Activated naive CD4-positive, alpha-beta T cell treated with anti-CD3 and anti-CD28 coated beads for 36 hours (primary cell): ENCODE data around the gene PCBP3. TPM values are rescaled to one million over a fixed set of nuclear protein-coding genes. Genes with fewer than 3 reads are reported as not detected.

Source experiments
- CTCF ChIA-PET: fragments of 350-600 bp; sonication (Branson Sonifier 250); formaldehyde crosslinking; loops from one replicate; lab custom pipeline; 2021; ENCODE audit warnings: antibody characterized with exemption; lab: Charles Lee
- DNase-seq: peaks from one replicate; pipeline ENCODE4 v3.0.0-alpha.2; 2020
- H3K27ac Mint-ChIP-seq: one replicate; pipeline ENCODE4 v1.8.0; 2021; ENCODE audit warnings: mild to moderate bottlenecking, mixed read lengths
- H3K27me3 Mint-ChIP-seq: one replicate; pipeline ENCODE4 v1.8.0; 2021; ENCODE audit warnings: low read depth, mixed read lengths
- H3K36me3 Mint-ChIP-seq: one replicate; pipeline ENCODE4 v1.8.0; 2021; ENCODE audit warnings: low read depth, mixed read lengths
- H3K4me1 Mint-ChIP-seq: one replicate; pipeline ENCODE4 v1.8.0; 2021; ENCODE audit warnings: low read depth, mixed read lengths
- H3K4me3 Mint-ChIP-seq: one replicate; pipeline ENCODE4 v1.8.0; 2021; ENCODE audit warnings: mild to moderate bottlenecking, moderate library complexity, mixed read lengths
- H3K9me3 Mint-ChIP-seq: one replicate; pipeline ENCODE4 v1.8.0; 2021; ENCODE audit warnings: mixed read lengths
- intact Hi-C: fragments of 100-400 bp; cut with micrococcal nuclease; formaldehyde crosslinking; loops from one replicate; pipeline ENCODE4 v1.15.1; 2023
- total RNA-seq, 2 experiments: library from RNA; stranded (reverse); gene quantifications; one replicate each; pipeline ENCODE4 v1.2.3, GENCODE V29; 2021

Gene PCBP3
- total RNA-seq, 2 experiments from 2014 or later = 10.0 to 10.2 TPM

GRCh38 chr21:45938811-45939520 is 295.4 kb downstream of the PCBP3 start:
- Mint-ChIP-seq H3K27ac (no peak overlapping the region), H3K4me3 (no peak overlapping the region), H3K36me3 (no peaks in the 10 kb centered on the region), H3K9me3 (no peaks in the 10 kb centered on the region), H3K27me3 (no peaks in the 10 kb centered on the region), H3K4me1 (no peaks in the 10 kb centered on the region)
- DNase-seq = no peak
- CTCF ChIA-PET = interaction anchor here (0.6 kb wide), 1 partner anchor 556 kb away, joined by 3 read pairs; no protein-coding TSS in a partner anchor
- intact Hi-C loops = no loop called here

GRCh38 chr21:45939521-45940045 is 296.1 kb downstream of the PCBP3 start:
- intact Hi-C loops = no loop called here
- DNase-seq = no peak
- H3K36me3 Mint-ChIP-seq = no peaks in the 10 kb centered on the region
- H3K4me3 Mint-ChIP-seq = no peak overlapping the region
- H3K27me3 Mint-ChIP-seq = no peaks in the 10 kb centered on the region
- CTCF ChIA-PET = interaction anchor here (0.6 kb wide), 1 partner anchor 556 kb away, joined by 3 read pairs; no protein-coding TSS in a partner anchor
- no peak overlapping the region for H3K27ac Mint-ChIP-seq
- no peaks in the 10 kb centered on the region for H3K9me3 Mint-ChIP-seq
- H3K4me1 Mint-ChIP-seq = no peaks in the 10 kb centered on the region

- DNase-seq = no peak
- Mint-ChIP-seq H3K27me3 (no peaks in the 10 kb centered on the region), H3K9me3 (no peaks in the 10 kb centered on the region), H3K4me3 (no peak overlapping the region), H3K36me3 (no peaks in the 10 kb centered on the region), H3K4me1 (no peaks in the 10 kb centered on the region), H3K27ac (no peak overlapping the region)
- CTCF ChIA-PET = no interaction called here
- intact Hi-C loops = no loop called here
Measured at GRCh38 chr21:45940091-45940490, 296.6 kb downstream of the PCBP3 start.

GRCh38 chr21:45940621-45941337 is 297.3 kb downstream of the PCBP3 start:
- Mint-ChIP-seq H3K27me3 (no peaks in the 10 kb centered on the region), H3K27ac (no peak overlapping the region), H3K4me3 (no peak overlapping the region), H3K36me3 (no peaks in the 10 kb centered on the region), H3K9me3 (no peaks in the 10 kb centered on the region), H3K4me1 (no peaks in the 10 kb centered on the region)
- no peak for DNase-seq
- CTCF ChIA-PET = no interaction called here
- intact Hi-C loops = no loop called here

- DNase-seq = no peak
- Mint-ChIP-seq H3K27me3 (no peaks in the 10 kb centered on the region), H3K36me3 (no peaks in the 10 kb centered on the region), H3K27ac (no peak overlapping the region), H3K4me1 (no peaks in the 10 kb centered on the region), H3K9me3 (no peaks in the 10 kb centered on the region), H3K4me3 (no peak overlapping the region)
- CTCF ChIA-PET = no interaction called here
- intact Hi-C loops = no loop called here
Measured at GRCh38 chr21:45941338-45941710, 297.8 kb downstream of the PCBP3 start.

GRCh38 chr21:45941717-45942546 is 298.4 kb downstream of the PCBP3 start:
- H3K27ac Mint-ChIP-seq = no peak overlapping the region
- CTCF ChIA-PET = no interaction called here
- intact Hi-C loops = no loop called here
- DNase-seq = no peak
- H3K4me3 Mint-ChIP-seq = no peak overlapping the region
- no peaks in the 10 kb centered on the region for H3K9me3 Mint-ChIP-seq
- no peaks in the 10 kb centered on the region for H3K4me1 Mint-ChIP-seq
- no peaks in the 10 kb centered on the region for H3K27me3 Mint-ChIP-seq
- H3K36me3 Mint-ChIP-seq = no peaks in the 10 kb centered on the region

GRCh38 chr21:45942755-45943629 is 299.5 kb downstream of the PCBP3 start:
- Mint-ChIP-seq H3K27me3 (no peaks in the 10 kb centered on the region), H3K4me1 (no peaks in the 10 kb centered on the region), H3K4me3 (no peak overlapping the region), H3K9me3 (no peaks in the 10 kb centered on the region), H3K27ac (no peak overlapping the region), H3K36me3 (no peaks in the 10 kb centered on the region)
- intact Hi-C loops = no loop called here
- CTCF ChIA-PET = no interaction called here
- DNase-seq = no peak

GRCh38 chr21:45943630-45944540 is 300.4 kb downstream of the PCBP3 start:
- H3K36me3 Mint-ChIP-seq = no peaks in the 10 kb centered on the region
- H3K9me3 Mint-ChIP-seq = no peaks in the 10 kb centered on the region
- intact Hi-C loops = no loop called here
- no peaks in the 10 kb centered on the region for H3K27me3 Mint-ChIP-seq
- DNase-seq = no peak
- no peak overlapping the region for H3K4me3 Mint-ChIP-seq
- H3K4me1 Mint-ChIP-seq = no peaks in the 10 kb centered on the region
- no peak overlapping the region for H3K27ac Mint-ChIP-seq
- CTCF ChIA-PET = no interaction called here

GRCh38 chr21:45944601-45945000 is 301.1 kb downstream of the PCBP3 start:
- CTCF ChIA-PET = no interaction called here
- H3K9me3 Mint-ChIP-seq = no peaks in the 10 kb centered on the region
- intact Hi-C loops = no loop called here
- no peaks in the 10 kb centered on the region for H3K4me1 Mint-ChIP-seq
- H3K27me3 Mint-ChIP-seq = no peaks in the 10 kb centered on the region
- no peaks in the 10 kb centered on the region for H3K36me3 Mint-ChIP-seq
- no peak overlapping the region for H3K4me3 Mint-ChIP-seq
- H3K27ac Mint-ChIP-seq = no peak overlapping the region
- DNase-seq = no peak

GRCh38 chr21:45945066-45945867 is 301.7 kb downstream of the PCBP3 start:
- Mint-ChIP-seq H3K36me3 (no peaks in the 10 kb centered on the region), H3K27me3 (no peaks in the 10 kb centered on the region), H3K27ac (no peak overlapping the region), H3K4me1 (no peaks in the 10 kb centered on the region), H3K9me3 (no peaks in the 10 kb centered on the region), H3K4me3 (no peak overlapping the region)
- CTCF ChIA-PET = no interaction called here
- no peak for DNase-seq
- intact Hi-C loops = no loop called here
